IPS DF 19.7 (cell line): ENCODE measurements around the gene HOATZ.

Source experiments
- DNase-seq: peaks from one replicate; pipeline ENCODE4 v3.0.0-alpha.2; 2013; ENCODE audit warnings: low read depth, low spot score

Gene HOATZ

GRCh38 chr11:111577821-111578220 lies 63.2 kb downstream of the HOATZ start:
- DNase-seq, result no peak

- no peak for DNase-seq
Observed at GRCh38 chr11:111581341-111581740, 66.8 kb downstream of the HOATZ start.

- no peak for DNase-seq
Observed at GRCh38 chr11:111582163-111582562, 67.6 kb downstream of the HOATZ start.

- DNase-seq, result no peak
Observed at GRCh38 chr11:111582881-111583280, 68.3 kb downstream of the HOATZ start.

GRCh38 chr11:111585371-111585770 lies 70.8 kb downstream of the HOATZ start:
- DNase-seq, result no peak

GRCh38 chr11:111586388-111586831 lies 71.8 kb downstream of the HOATZ start:
- no peak for DNase-seq
